GM23338 (cell line): ENCODE results near the gene MDGA2. TPM values are rescaled to one million over a fixed set of nuclear protein-coding genes. Genes with fewer than 3 reads are reported as not detected.

Experiments
- ATAC-seq: fragments of 200-7000 bp; cut with Tn5 transposase; 3 replicates; pipeline ENCODE4 v1.9.1; 2020
- DNase-seq: peaks from one replicate; pipeline ENCODE4 v3.0.0-alpha.2; 2015; ENCODE audit warnings: low spot score
- H2AFZ ChIP-seq: fragments of 200-600 bp; sonication (generic); 2 replicates; pipeline ENCODE4 v1.8.0; 2016; ENCODE audit warnings: antibody characterized with exemption, mild to moderate bottlenecking, moderate library complexity
- H3F3A ChIP-seq: fragments of 200-600 bp; sonication (generic); replicated peaks from 2 replicates; pipeline ENCODE4 v1.8.0; 2017; ENCODE audit warnings: antibody characterized with exemption, mixed run types, low read depth
- H3K27ac ChIP-seq: fragments of 200-600 bp; sonication (generic); 2 replicates; pipeline ENCODE4 v1.6.1; 2016; ENCODE audit warnings: low read depth
- H3K27me3 ChIP-seq: fragments of 200-600 bp; sonication (generic); 2 replicates; pipeline ENCODE4 v1.8.0; 2016; ENCODE audit warnings: mild to moderate bottlenecking, mixed run types, moderate library complexity; ENCODE audit not compliant: insufficient read depth
- H3K36me3 ChIP-seq: fragments of 200-600 bp; sonication (generic); 2 replicates; pipeline ENCODE4 v1.8.0; 2016; ENCODE audit warnings: mild to moderate bottlenecking; ENCODE audit not compliant: insufficient read depth
- H3K4me1 ChIP-seq: fragments of 200-600 bp; sonication (generic); 2 replicates; pipeline ENCODE4 v1.8.0; 2016; ENCODE audit warnings: mild to moderate bottlenecking, moderate library complexity; ENCODE audit not compliant: insufficient read depth
- H3K4me2 ChIP-seq: fragments of 200-600 bp; sonication (generic); 2 replicates; pipeline ENCODE4 v1.7.1; 2017; ENCODE audit warnings: mixed run types
- H3K4me3 ChIP-seq: fragments of 200-600 bp; sonication (generic); 2 replicates; pipeline ENCODE4 v1.6.1; 2016; ENCODE audit warnings: mixed run types
- H3K79me2 ChIP-seq: fragments of 200-600 bp; sonication (generic); replicated peaks from 2 replicates; pipeline ENCODE4 v1.8.0; 2017; ENCODE audit warnings: mild to moderate bottlenecking; ENCODE audit not compliant: insufficient read depth
- H3K9me2 ChIP-seq: fragments of 200-600 bp; sonication (generic); 2 replicates; pipeline ENCODE4 v1.8.0; 2017; ENCODE audit not compliant: insufficient read depth
- H4K20me1 ChIP-seq: fragments of 200-600 bp; sonication (generic); replicated peaks from 2 replicates; pipeline ENCODE4 v1.8.0; 2017; ENCODE audit warnings: mild to moderate bottlenecking; ENCODE audit not compliant: insufficient read depth
- H3K27ac Mint-ChIP-seq: 2 replicates; pipeline ENCODE4 v1.8.0; 2020; ENCODE audit warnings: inconsistent platforms, mild to moderate bottlenecking, moderate library complexity, mixed read lengths
- H3K27me3 Mint-ChIP-seq: 3 replicates; pipeline ENCODE4 v1.8.0; 2022; ENCODE audit warnings: low read depth, mild to moderate bottlenecking, moderate library complexity, mixed read lengths, inconsistent platforms; ENCODE audit not compliant: insufficient read depth, poor library complexity
- H3K36me3 Mint-ChIP-seq: 3 replicates; pipeline ENCODE4 v1.8.0; 2021; ENCODE audit warnings: low read depth, mild to moderate bottlenecking, inconsistent platforms, moderate library complexity, mixed read lengths
- H3K4me1 Mint-ChIP-seq: 3 replicates; pipeline ENCODE4 v1.8.0; 2020; ENCODE audit warnings: mild to moderate bottlenecking, inconsistent platforms, mixed read lengths
- H3K4me3 Mint-ChIP-seq: 3 replicates; pipeline ENCODE4 v1.8.0; 2021; ENCODE audit warnings: moderate library complexity, mild to moderate bottlenecking, inconsistent platforms, mixed read lengths
- H3K9me3 Mint-ChIP-seq: 3 replicates; pipeline ENCODE4 v1.8.0; 2020; ENCODE audit warnings: moderate library complexity, mild to moderate bottlenecking, inconsistent platforms, mixed read lengths
- CREB1 ChIP-seq: fragments of 250-450 bp; sonication (Bioruptor Pico); IDR thresholded peaks from 2 replicates; pipeline ENCODE4 v1.5.0; 2020; ENCODE audit warnings: low read depth, mild to moderate bottlenecking, moderate library complexity
- ETS1 ChIP-seq: IDR thresholded peaks from 2 replicates; pipeline ENCODE4 v1.6.1; 2016; ENCODE audit warnings: antibody characterized with exemption
- EZH2 ChIP-seq: fragments of 200-600 bp; sonication (generic); IDR thresholded peaks from one replicate; pipeline ENCODE4 v1.8.0; 2017; ENCODE audit warnings: antibody characterized with exemption, mild to moderate bottlenecking, low read depth; ENCODE audit not compliant: unreplicated experiment
- JUNB ChIP-seq: IDR thresholded peaks from one replicate; pipeline ENCODE4 v1.6.1; 2016; ENCODE audit warnings: antibody characterized with exemption; ENCODE audit not compliant: unreplicated experiment
- NANOG ChIP-seq: IDR thresholded peaks from 2 replicates; pipeline ENCODE4 v1.6.1; 2016; ENCODE audit warnings: antibody characterized with exemption, borderline replicate concordance
- POLR2AphosphoS5 ChIP-seq: IDR thresholded peaks from 2 replicates; pipeline ENCODE4 v1.6.1; 2016; ENCODE audit warnings: antibody characterized with exemption, low read depth
- ZNF114 ChIP-seq: fragments of 250-450 bp; sonication (Bioruptor Pico); IDR thresholded peaks from 2 replicates; pipeline ENCODE4 v1.5.0; 2020; ENCODE audit warnings: mild to moderate bottlenecking, moderate library complexity
- ZNF331 ChIP-seq: fragments of 250-450 bp; sonication (Bioruptor Pico); IDR thresholded peaks from 2 replicates; pipeline ENCODE4 v1.5.0; 2020; ENCODE audit warnings: low read depth, mild to moderate bottlenecking, moderate library complexity
- polyA plus RNA-seq: library from polyadenylated mRNA; unstranded; fragments of >200 nt; fragmentation: Nextera tagmentation; extraction: Ambion mirVana; gene quantifications from 2 replicates; pipeline ENCODE4 v1.2.1, GENCODE V29; 2016
- total RNA-seq: library from RNA; depleted of rRNA; stranded (reverse); fragments of >200 nt; shearing (Covaris generic); gene quantifications from 2 replicates; pipeline ENCODE4 v1.2.3, GENCODE V29; 2014
- TF ChIP-seq, protein P1 (sequence below): IDR thresholded peaks from one replicate; pipeline ENCODE4 v1.6.1; 2018; ENCODE audit warnings: antibody characterized with exemption; ENCODE audit not compliant: unreplicated experiment
- TF ChIP-seq, protein P2 (sequence below), 2 experiments: fragments of 200-600 bp in 1 of 2; sonication (generic) in 1 of 2; conservative IDR thresholded peaks; 2 replicates each; pipeline versions ENCODE4 v1.5.1 to v1.6.1; 2016 to 2017; ENCODE audit warnings: antibody characterized with exemption in 2 of 2, low read depth in 2 of 2, mild to moderate bottlenecking in 2 of 2, moderate library complexity in 1 of 2
- TF ChIP-seq, protein P3 (sequence below): fragments of 250-450 bp; sonication (Bioruptor Pico); IDR thresholded peaks from 2 replicates; pipeline ENCODE4 v1.5.0; 2020; ENCODE audit warnings: mild to moderate bottlenecking, moderate library complexity

The MDGA2 gene
- total and polyA plus RNA-seq, 2 experiments from 2014 or later = 0.68 to 1.7 TPM

DNA sequence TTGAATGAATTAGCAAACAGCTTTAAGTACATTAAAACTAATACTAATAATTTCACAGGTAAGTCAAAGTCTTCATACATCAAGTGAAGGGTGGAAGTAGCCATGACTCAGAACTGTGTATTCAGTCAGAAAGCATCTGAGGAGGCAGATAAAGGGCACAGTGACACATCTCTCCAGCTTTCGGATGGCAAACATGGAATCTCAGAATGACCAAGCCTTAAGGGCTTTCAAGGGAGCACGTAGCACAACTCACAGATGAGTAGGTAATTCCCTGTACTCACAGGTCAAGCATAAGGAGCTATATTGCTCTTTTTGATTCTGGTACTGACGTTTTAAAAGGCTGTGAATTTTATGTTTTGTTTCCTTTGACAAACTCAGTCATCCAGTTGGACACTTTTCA is 56.0 kb downstream of the MDGA2 start (continued):
- TF ChIP-seq, protein P1, sequence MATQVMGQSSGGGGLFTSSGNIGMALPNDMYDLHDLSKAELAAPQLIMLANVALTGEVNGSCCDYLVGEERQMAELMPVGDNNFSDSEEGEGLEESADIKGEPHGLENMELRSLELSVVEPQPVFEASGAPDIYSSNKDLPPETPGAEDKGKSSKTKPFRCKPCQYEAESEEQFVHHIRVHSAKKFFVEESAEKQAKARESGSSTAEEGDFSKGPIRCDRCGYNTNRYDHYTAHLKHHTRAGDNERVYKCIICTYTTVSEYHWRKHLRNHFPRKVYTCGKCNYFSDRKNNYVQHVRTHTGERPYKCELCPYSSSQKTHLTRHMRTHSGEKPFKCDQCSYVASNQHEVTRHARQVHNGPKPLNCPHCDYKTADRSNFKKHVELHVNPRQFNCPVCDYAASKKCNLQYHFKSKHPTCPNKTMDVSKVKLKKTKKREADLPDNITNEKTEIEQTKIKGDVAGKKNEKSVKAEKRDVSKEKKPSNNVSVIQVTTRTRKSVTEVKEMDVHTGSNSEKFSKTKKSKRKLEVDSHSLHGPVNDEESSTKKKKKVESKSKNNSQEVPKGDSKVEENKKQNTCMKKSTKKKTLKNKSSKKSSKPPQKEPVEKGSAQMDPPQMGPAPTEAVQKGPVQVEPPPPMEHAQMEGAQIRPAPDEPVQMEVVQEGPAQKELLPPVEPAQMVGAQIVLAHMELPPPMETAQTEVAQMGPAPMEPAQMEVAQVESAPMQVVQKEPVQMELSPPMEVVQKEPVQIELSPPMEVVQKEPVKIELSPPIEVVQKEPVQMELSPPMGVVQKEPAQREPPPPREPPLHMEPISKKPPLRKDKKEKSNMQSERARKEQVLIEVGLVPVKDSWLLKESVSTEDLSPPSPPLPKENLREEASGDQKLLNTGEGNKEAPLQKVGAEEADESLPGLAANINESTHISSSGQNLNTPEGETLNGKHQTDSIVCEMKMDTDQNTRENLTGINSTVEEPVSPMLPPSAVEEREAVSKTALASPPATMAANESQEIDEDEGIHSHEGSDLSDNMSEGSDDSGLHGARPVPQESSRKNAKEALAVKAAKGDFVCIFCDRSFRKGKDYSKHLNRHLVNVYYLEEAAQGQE = no peak
- TF ChIP-seq ETS1 (no peak), CREB1 (CRISPR knock-in tag) (no peak), ZNF331 (CRISPR knock-in tag) (no peak), EZH2 (no peak), NANOG (no peak), POLR2AphosphoS5 (no peak), JUNB (no peak), ZNF114 (CRISPR knock-in tag) (no peak)
- TF ChIP-seq, protein P2, sequence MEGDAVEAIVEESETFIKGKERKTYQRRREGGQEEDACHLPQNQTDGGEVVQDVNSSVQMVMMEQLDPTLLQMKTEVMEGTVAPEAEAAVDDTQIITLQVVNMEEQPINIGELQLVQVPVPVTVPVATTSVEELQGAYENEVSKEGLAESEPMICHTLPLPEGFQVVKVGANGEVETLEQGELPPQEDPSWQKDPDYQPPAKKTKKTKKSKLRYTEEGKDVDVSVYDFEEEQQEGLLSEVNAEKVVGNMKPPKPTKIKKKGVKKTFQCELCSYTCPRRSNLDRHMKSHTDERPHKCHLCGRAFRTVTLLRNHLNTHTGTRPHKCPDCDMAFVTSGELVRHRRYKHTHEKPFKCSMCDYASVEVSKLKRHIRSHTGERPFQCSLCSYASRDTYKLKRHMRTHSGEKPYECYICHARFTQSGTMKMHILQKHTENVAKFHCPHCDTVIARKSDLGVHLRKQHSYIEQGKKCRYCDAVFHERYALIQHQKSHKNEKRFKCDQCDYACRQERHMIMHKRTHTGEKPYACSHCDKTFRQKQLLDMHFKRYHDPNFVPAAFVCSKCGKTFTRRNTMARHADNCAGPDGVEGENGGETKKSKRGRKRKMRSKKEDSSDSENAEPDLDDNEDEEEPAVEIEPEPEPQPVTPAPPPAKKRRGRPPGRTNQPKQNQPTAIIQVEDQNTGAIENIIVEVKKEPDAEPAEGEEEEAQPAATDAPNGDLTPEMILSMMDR (conservative IDR thresholded peaks at IDR 0.05; ENCODE audit: low read depth in 2 of 2) = no peak

DNA sequence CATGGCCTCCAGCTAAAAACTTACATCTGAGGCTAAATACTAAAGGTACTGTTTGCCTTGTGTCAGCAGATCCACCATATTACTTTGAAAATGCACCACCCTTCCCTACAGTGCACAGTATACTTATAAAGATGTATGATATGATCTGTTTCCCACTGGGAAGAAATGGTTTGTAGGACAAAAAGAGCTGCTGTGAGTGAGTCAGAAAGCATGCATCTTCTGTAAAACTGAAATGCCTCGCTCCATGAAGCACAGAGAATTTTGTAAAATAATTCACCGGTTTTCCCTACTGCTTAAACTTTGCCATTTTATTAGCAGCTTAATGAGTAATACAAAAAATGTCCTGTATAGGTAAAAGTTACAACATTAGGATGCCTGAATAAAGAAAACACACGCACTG is 68.8 kb downstream of the MDGA2 start:
- no peak overlapping the region for H3K4me3 Mint-ChIP-seq
- Histone ChIP-seq H3K9me2 (no peaks in the 10 kb centered on the region), H3K4me3 (no peak overlapping the region), H3K4me2 (no peak overlapping the region), H4K20me1 (no peaks in the 10 kb centered on the region), H3K79me2 (no peaks in the 10 kb centered on the region), H3K36me3 (no peaks in the 10 kb centered on the region), H2AFZ (no peak overlapping the region), H3F3A (no peaks in the 10 kb centered on the region), H3K27me3 (no peaks in the 10 kb centered on the region), H3K27ac (no peak overlapping the region), H3K4me1 (no peaks in the 10 kb centered on the region)
- no peaks in the 10 kb centered on the region for H3K9me3 Mint-ChIP-seq
- H3K27ac Mint-ChIP-seq = no peak overlapping the region
- no peaks in the 10 kb centered on the region for H3K27me3 Mint-ChIP-seq
- H3K4me1 Mint-ChIP-seq = no peaks in the 10 kb centered on the region
- no peaks in the 10 kb centered on the region for H3K36me3 Mint-ChIP-seq
- ATAC-seq (no peak), DNase-seq (no peak)
- TF ChIP-seq NANOG (no peak), POLR2AphosphoS5 (no peak), ZNF114 (CRISPR knock-in tag) (no peak), ZNF331 (CRISPR knock-in tag) (no peak), CREB1 (CRISPR knock-in tag) (no peak), EZH2 (no peak)
- TF ChIP-seq, protein P3, sequence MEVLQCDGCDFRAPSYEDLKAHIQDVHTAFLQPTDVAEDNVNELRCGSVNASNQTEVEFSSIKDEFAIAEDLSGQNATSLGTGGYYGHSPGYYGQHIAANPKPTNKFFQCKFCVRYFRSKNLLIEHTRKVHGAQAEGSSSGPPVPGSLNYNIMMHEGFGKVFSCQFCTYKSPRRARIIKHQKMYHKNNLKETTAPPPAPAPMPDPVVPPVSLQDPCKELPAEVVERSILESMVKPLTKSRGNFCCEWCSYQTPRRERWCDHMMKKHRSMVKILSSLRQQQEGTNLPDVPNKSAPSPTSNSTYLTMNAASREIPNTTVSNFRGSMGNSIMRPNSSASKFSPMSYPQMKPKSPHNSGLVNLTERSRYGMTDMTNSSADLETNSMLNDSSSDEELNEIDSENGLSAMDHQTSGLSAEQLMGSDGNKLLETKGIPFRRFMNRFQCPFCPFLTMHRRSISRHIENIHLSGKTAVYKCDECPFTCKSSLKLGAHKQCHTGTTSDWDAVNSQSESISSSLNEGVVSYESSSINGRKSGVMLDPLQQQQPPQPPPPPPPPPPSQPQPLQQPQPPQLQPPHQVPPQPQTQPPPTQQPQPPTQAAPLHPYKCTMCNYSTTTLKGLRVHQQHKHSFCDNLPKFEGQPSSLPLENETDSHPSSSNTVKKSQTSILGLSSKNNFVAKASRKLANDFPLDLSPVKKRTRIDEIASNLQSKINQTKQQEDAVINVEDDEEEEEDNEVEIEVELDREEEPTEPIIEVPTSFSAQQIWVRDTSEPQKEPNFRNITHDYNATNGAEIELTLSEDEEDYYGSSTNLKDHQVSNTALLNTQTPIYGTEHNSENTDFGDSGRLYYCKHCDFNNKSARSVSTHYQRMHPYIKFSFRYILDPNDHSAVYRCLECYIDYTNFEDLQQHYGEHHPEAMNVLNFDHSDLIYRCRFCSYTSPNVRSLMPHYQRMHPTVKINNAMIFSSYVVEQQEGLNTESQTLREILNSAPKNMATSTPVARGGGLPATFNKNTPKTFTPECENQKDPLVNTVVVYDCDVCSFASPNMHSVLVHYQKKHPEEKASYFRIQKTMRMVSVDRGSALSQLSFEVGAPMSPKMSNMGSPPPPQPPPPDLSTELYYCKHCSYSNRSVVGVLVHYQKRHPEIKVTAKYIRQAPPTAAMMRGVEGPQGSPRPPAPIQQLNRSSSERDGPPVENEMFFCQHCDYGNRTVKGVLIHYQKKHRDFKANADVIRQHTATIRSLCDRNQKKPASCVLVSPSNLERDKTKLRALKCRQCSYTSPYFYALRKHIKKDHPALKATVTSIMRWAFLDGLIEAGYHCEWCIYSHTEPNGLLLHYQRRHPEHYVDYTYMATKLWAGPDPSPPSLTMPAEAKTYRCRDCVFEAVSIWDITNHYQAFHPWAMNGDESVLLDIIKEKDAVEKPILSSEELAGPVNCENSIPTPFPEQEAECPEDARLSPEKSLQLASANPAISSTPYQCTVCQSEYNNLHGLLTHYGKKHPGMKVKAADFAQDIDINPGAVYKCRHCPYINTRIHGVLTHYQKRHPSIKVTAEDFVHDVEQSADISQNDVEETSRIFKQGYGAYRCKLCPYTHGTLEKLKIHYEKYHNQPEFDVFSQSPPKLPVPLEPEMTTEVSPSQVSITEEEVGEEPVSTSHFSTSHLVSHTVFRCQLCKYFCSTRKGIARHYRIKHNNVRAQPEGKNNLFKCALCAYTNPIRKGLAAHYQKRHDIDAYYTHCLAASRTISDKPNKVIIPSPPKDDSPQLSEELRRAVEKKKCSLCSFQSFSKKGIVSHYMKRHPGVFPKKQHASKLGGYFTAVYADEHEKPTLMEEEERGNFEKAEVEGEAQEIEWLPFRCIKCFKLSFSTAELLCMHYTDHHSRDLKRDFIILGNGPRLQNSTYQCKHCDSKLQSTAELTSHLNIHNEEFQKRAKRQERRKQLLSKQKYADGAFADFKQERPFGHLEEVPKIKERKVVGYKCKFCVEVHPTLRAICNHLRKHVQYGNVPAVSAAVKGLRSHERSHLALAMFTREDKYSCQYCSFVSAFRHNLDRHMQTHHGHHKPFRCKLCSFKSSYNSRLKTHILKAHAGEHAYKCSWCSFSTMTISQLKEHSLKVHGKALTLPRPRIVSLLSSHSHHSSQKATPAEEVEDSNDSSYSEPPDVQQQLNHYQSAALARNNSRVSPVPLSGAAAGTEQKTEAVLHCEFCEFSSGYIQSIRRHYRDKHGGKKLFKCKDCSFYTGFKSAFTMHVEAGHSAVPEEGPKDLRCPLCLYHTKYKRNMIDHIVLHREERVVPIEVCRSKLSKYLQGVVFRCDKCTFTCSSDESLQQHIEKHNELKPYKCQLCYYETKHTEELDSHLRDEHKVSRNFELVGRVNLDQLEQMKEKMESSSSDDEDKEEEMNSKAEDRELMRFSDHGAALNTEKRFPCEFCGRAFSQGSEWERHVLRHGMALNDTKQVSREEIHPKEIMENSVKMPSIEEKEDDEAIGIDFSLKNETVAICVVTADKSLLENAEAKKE = no peak
